SU-DHL-6 (cell line): ENCODE data around the gene COPS7A.

Experiments
- EZH2phosphoT487 ChIP-seq: fragments of 200-600 bp; sonication (generic), shearing (Covaris generic); conservative IDR thresholded peaks from 2 replicates; pipeline ENCODE4 v1.6.1; 2018; ENCODE audit warnings: mild to moderate bottlenecking, antibody characterized with exemption, low read length, moderate library complexity, mixed read lengths
- TF ChIP-seq, protein P1 (sequence below): fragments of 200-600 bp; sonication (generic); IDR thresholded peaks from one replicate; pipeline ENCODE4 v1.5.1; 2017; ENCODE audit warnings: antibody characterized with exemption, mild to moderate bottlenecking, low read length, moderate library complexity; ENCODE audit not compliant: insufficient read depth, poor library complexity, severe bottlenecking

DNA sequence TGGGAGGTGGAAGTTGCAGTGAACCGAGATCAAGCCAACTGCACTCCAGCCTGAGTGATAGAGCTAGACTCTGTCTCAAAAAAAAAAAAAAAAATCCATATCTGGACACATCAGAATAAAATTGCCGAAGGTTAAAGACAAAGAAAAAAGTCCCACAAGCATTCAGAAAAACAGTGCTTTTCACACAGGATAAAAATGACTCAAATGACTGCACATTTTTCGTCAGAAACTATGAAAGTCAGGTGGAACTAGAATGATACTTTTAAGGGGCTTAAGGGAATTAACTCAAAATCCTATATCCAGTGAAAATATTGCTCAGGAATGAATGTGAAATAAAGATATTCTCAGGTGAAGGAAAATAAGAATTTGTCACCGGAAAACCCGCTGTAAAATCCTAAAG lies 12.9 kb downstream of the COPS7A start:
- TF ChIP-seq, protein P1, sequence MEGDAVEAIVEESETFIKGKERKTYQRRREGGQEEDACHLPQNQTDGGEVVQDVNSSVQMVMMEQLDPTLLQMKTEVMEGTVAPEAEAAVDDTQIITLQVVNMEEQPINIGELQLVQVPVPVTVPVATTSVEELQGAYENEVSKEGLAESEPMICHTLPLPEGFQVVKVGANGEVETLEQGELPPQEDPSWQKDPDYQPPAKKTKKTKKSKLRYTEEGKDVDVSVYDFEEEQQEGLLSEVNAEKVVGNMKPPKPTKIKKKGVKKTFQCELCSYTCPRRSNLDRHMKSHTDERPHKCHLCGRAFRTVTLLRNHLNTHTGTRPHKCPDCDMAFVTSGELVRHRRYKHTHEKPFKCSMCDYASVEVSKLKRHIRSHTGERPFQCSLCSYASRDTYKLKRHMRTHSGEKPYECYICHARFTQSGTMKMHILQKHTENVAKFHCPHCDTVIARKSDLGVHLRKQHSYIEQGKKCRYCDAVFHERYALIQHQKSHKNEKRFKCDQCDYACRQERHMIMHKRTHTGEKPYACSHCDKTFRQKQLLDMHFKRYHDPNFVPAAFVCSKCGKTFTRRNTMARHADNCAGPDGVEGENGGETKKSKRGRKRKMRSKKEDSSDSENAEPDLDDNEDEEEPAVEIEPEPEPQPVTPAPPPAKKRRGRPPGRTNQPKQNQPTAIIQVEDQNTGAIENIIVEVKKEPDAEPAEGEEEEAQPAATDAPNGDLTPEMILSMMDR, result no peak
- no peak for TF ChIP-seq EZH2phosphoT487
